Measurements from ENCODE around the gene FMNL2.

FMNL2 gene

GRCh38 chr2:152453129-152453911 lies 118.3 kb downstream of the FMNL2 start:
- TF ChIP-seq CTCF (IDR thresholded peaks at IDR 0.05; ENCODE audit: insufficient read depth, missing control alignments): no peak
- FAIRE-seq (no peak), DNase-seq (ENCODE audit: insufficient read length, low spot score) (no peak)

GRCh38 chr2:152454371-152454770 lies 119.4 kb downstream of the FMNL2 start:
- no peak for TF ChIP-seq CTCF (IDR thresholded peaks at IDR 0.05; ENCODE audit: insufficient read depth, missing control alignments)
- no peak for FAIRE-seq
- no peak for DNase-seq (ENCODE audit: insufficient read length, low spot score)

- no peak for TF ChIP-seq CTCF (IDR thresholded peaks at IDR 0.05; ENCODE audit: insufficient read depth, missing control alignments)
- DNase-seq (ENCODE audit: insufficient read length, low spot score) (no peak), FAIRE-seq (no peak)
Observed at GRCh38 chr2:152454960-152455359, 120.0 kb downstream of the FMNL2 start.

- TF ChIP-seq CTCF (IDR thresholded peaks at IDR 0.05; ENCODE audit: insufficient read depth, missing control alignments): no peak
- FAIRE-seq (no peak), DNase-seq (ENCODE audit: insufficient read length, low spot score) (no peak)
Observed at GRCh38 chr2:152455738-152456137, 120.8 kb downstream of the FMNL2 start.

- no peak for FAIRE-seq
- TF ChIP-seq CTCF (IDR thresholded peaks at IDR 0.05; ENCODE audit: insufficient read depth, missing control alignments): no peak
- no peak for DNase-seq (ENCODE audit: insufficient read length, low spot score)
Observed at GRCh38 chr2:152456262-152456661, 121.3 kb downstream of the FMNL2 start.

- FAIRE-seq: no peak
- no peak for DNase-seq (ENCODE audit: insufficient read length, low spot score)
- no peak for TF ChIP-seq CTCF (IDR thresholded peaks at IDR 0.05; ENCODE audit: insufficient read depth, missing control alignments)
Observed at GRCh38 chr2:152458441-152458940, 123.5 kb downstream of the FMNL2 start.

GRCh38 chr2:152459091-152459490 lies 124.1 kb downstream of the FMNL2 start:
- FAIRE-seq: no peak
- DNase-seq (ENCODE audit: insufficient read length, low spot score): no peak
- no peak for TF ChIP-seq CTCF (IDR thresholded peaks at IDR 0.05; ENCODE audit: insufficient read depth, missing control alignments)
